Keratinocyte (primary cell): ENCODE data around the gene P2RX1. TPM values are rescaled to one million over a fixed set of nuclear protein-coding genes. Genes with fewer than 3 reads are reported as not detected.

Experiments
- DNase-seq: peaks from one replicate; pipeline ENCODE4 v3.0.0-alpha.2; 2011; ENCODE audit warnings: low read depth, missing footprints, low spot score
- FAIRE-seq: peaks from 2 replicates; lab custom pipeline; 2011; peaks lifted over from hg19 to GRCh38; lab: Jason Lieb, UNC
- H2AFZ ChIP-seq: 2 replicates; pipeline ENCODE4 v1.6.0; 2012; ENCODE audit warnings: low read length, control low read depth, inconsistent platforms; ENCODE audit not compliant: control insufficient read depth
- H3K27ac ChIP-seq: 2 replicates; pipeline ENCODE4 v1.5.1; 2011; ENCODE audit warnings: low read length; ENCODE audit not compliant: control insufficient read depth, insufficient read depth
- H3K27me3 ChIP-seq: 3 replicates; pipeline ENCODE4 v1.6.0; 2011; ENCODE audit warnings: low read length; ENCODE audit not compliant: control insufficient read depth, insufficient read depth; ENCODE audit errors: extremely low read depth
- H3K36me3 ChIP-seq, 2 experiments: 2 replicates in 1 of 2; 3 replicates in 1 of 2; pipeline ENCODE4 v1.5.1; 2011; ENCODE audit warnings: low read length in 2 of 2, mild to moderate bottlenecking in 1 of 2; ENCODE audit not compliant: control insufficient read depth in 2 of 2, insufficient read depth in 2 of 2; ENCODE audit errors: extremely low read depth in 1 of 2
- H3K4me1 ChIP-seq: 3 replicates; pipeline ENCODE4 v1.5.1; 2011; ENCODE audit warnings: low read length; ENCODE audit not compliant: control insufficient read depth, insufficient read depth; ENCODE audit errors: extremely low read depth
- H3K4me2 ChIP-seq: 3 replicates; pipeline ENCODE4 v1.6.0; 2011; ENCODE audit warnings: low read depth, low read length; ENCODE audit not compliant: control insufficient read depth, insufficient read depth; ENCODE audit errors: extremely low read depth
- H3K4me3 ChIP-seq, 3 experiments: fragments of 200-600 bp in 1 of 3; sonication (generic) in 1 of 3; 2 replicates in 2 of 3; 3 replicates in 1 of 3; pipeline ENCODE4 v1.5.1; 2011 to 2016; ENCODE audit warnings: low read length in 3 of 3, mild to moderate bottlenecking in 3 of 3, control low read depth in 2 of 3, inconsistent platforms in 1 of 3, low read depth in 1 of 3, mixed read lengths in 1 of 3, mixed run types in 1 of 3, moderate library complexity in 1 of 3; ENCODE audit not compliant: control insufficient read depth in 2 of 3, insufficient read depth in 2 of 3; ENCODE audit errors: extremely low read depth in 1 of 3
- H3K79me2 ChIP-seq: 2 replicates; pipeline ENCODE4 v1.6.0; 2012; ENCODE audit warnings: low read length; ENCODE audit not compliant: control insufficient read depth, insufficient read depth
- H3K9ac ChIP-seq: 3 replicates; pipeline ENCODE4 v1.6.0; 2011; ENCODE audit warnings: low read length; ENCODE audit not compliant: control insufficient read depth, insufficient read depth; ENCODE audit errors: extremely low read depth
- H3K9me1 ChIP-seq: 3 replicates; pipeline ENCODE4 v1.6.0; 2011; ENCODE audit warnings: low read length; ENCODE audit not compliant: control insufficient read depth, insufficient read depth; ENCODE audit errors: extremely low read depth
- H3K9me3 ChIP-seq: 2 replicates; pipeline ENCODE4 v1.5.1; 2012; ENCODE audit warnings: low read depth, low read length; ENCODE audit not compliant: control insufficient read depth
- H4K20me1 ChIP-seq: 3 replicates; pipeline ENCODE4 v1.6.0; 2011; ENCODE audit warnings: low read length; ENCODE audit not compliant: control insufficient read depth, insufficient read depth; ENCODE audit errors: extremely low read depth
- CTCF ChIP-seq, 3 experiments: IDR thresholded peaks in 1 of 3; conservative IDR thresholded peaks in 1 of 3; optimal IDR thresholded peaks in 1 of 3; 2 replicates in 2 of 3; 3 replicates in 1 of 3; pipeline versions ENCODE3 to v1.5.1; 2011; ENCODE audit warnings: low read length in 3 of 3, mild to moderate bottlenecking in 3 of 3, moderate library complexity in 2 of 3, control low read depth in 1 of 3, inconsistent platforms in 1 of 3; ENCODE audit not compliant: insufficient read depth in 2 of 3; ENCODE audit errors: extremely low read depth in 1 of 3
- EZH2 ChIP-seq: IDR thresholded peaks from one replicate; pipeline ENCODE4 v1.6.1; 2012; ENCODE audit warnings: inconsistent platforms, mild to moderate bottlenecking, low read length, moderate library complexity
- dilution Hi-C: fragments of 300-500 bp; cut with MboI; formaldehyde crosslinking; loops from one replicate; pipeline ENCODE4 v1.7.0; 2020; ENCODE audit warnings: low sequenced_read_pairs; ENCODE audit not compliant: extremely low pct_ligation_motif_present
- polyA plus RNA-seq, 5 experiments: library from polyadenylated mRNA; depleted of rRNA in 3 of 5; stranded (reverse) in 3 of 5; stranded (forward) in 1 of 5; unstranded in 1 of 5; fragments of >200 nt; gene quantifications; 1 replicate in 1 of 5; 2 replicates in 3 of 5; 3 replicates in 1 of 5; pipeline versions ENCODE4 v1.2.1 to v1.2.3, GENCODE V29; 2011 to 2012; ENCODE audit warnings: missing spikeins in 2 of 5, low read depth in 1 of 5, low replicate concordance in 1 of 5

Gene P2RX1
- polyA plus RNA-seq, 1 donor (not counting 4 experiments of a cell fraction or from before 2014, with no cell fraction given), result not detected

GRCh38 chr17:3866276-3866675 lies 50.0 kb downstream of the P2RX1 start:
- dilution Hi-C loops, result no loop called here

GRCh38 chr17:3865176-3865575 lies 51.1 kb downstream of the P2RX1 start:
- DNase-seq, result no peak
- no peak overlapping the region for H3K4me2 ChIP-seq
- H3K9ac ChIP-seq, result no peak overlapping the region
- no peak overlapping the region for H2AFZ ChIP-seq
- H3K36me3 ChIP-seq, result peaks cover 0 to 3% of the 10 kb centered on the region in 2 experiments
- no peaks in the 10 kb centered on the region for H3K27me3 ChIP-seq
- no peak for FAIRE-seq
- H3K9me3 ChIP-seq, result no peaks in the 10 kb centered on the region
- no peaks in the 10 kb centered on the region for H3K79me2 ChIP-seq
- dilution Hi-C loops, result no loop called here
- no peak overlapping the region for H3K27ac ChIP-seq
- H3K4me3 ChIP-seq, result no peak overlapping the region
- TF ChIP-seq CTCF (optimal IDR thresholded peaks at IDR 0.05 in 1 of 3, IDR thresholded peaks at IDR 0.05 in 1 of 3, conservative IDR thresholded peaks at IDR 0.05 in 1 of 3; ENCODE audit: extremely low read depth in 1 of 3, insufficient read depth in 2 of 3, low read length in 3 of 3) (no peak), EZH2 (no peak)
- no peaks in the 10 kb centered on the region for H4K20me1 ChIP-seq
- H3K4me1 ChIP-seq, result no peaks in the 10 kb centered on the region
- no peaks in the 10 kb centered on the region for H3K9me1 ChIP-seq

More at GRCh38 chr17:3866276-3866675, 50.0 kb downstream of the P2RX1 start:
- Histone ChIP-seq H3K27ac (no peak overlapping the region), H3K36me3 (peaks cover 0 to 1% of the 10 kb centered on the region in 2 experiments), H2AFZ (no peak overlapping the region), H3K9ac (no peak overlapping the region), H3K4me2 (no peak overlapping the region), H3K27me3 (no peaks in the 10 kb centered on the region), H3K9me1 (no peaks in the 10 kb centered on the region), H4K20me1 (no peaks in the 10 kb centered on the region), H3K9me3 (no peaks in the 10 kb centered on the region), H3K4me3 (no peak overlapping the region), H3K4me1 (no peaks in the 10 kb centered on the region), H3K79me2 (no peaks in the 10 kb centered on the region)
- DNase-seq (no peak), FAIRE-seq (no peak)
- TF ChIP-seq CTCF (optimal IDR thresholded peaks at IDR 0.05 in 1 of 3, IDR thresholded peaks at IDR 0.05 in 1 of 3, conservative IDR thresholded peaks at IDR 0.05 in 1 of 3; ENCODE audit: extremely low read depth in 1 of 3, insufficient read depth in 2 of 3, low read length in 3 of 3) (no peak), EZH2 (no peak)
